SJSA1 (cell line): ENCODE results near the gene MZT2A. TPM values are rescaled to one million over a fixed set of nuclear protein-coding genes. Genes with fewer than 3 reads are reported as not detected.
"Not testable (repeated sequence)": the region's sequence is repeated elsewhere in the genome, so short reads cannot be mapped to it uniquely, and the experiment has no call there.

ENCODE experiments used
- DNase-seq, 2 experiments: peaks; one replicate each; pipeline ENCODE4 v3.0.0-alpha.2; 2015 to 2020; ENCODE audit warnings: low spot score in 2 of 2, low read depth in 1 of 2
- H3K27ac ChIP-seq: fragments of 250-450 bp; sonication (Bioruptor Pico); 2 replicates; pipeline ENCODE4 v1.5.1; 2020; ENCODE audit warnings: mild to moderate bottlenecking, moderate library complexity
- H3K27me3 ChIP-seq: fragments of 250-450 bp; sonication (Bioruptor Pico); replicated peaks from 2 replicates; pipeline ENCODE4 v1.5.1; 2020; ENCODE audit warnings: mild to moderate bottlenecking, moderate library complexity
- H3K36me3 ChIP-seq: fragments of 250-450 bp; sonication (Bioruptor Pico); 2 replicates; pipeline ENCODE4 v1.5.1; 2020; ENCODE audit warnings: mild to moderate bottlenecking
- H3K4me1 ChIP-seq: fragments of 250-450 bp; sonication (Bioruptor Pico); replicated peaks from 2 replicates; pipeline ENCODE4 v1.6.1; 2021; ENCODE audit warnings: mild to moderate bottlenecking
- H3K4me3 ChIP-seq: fragments of 250-450 bp; sonication (Bioruptor Pico); 2 replicates; pipeline ENCODE4 v1.5.1; 2020; ENCODE audit warnings: mild to moderate bottlenecking
- H3K9me3 ChIP-seq: fragments of 250-450 bp; sonication (Bioruptor Pico); replicated peaks from 2 replicates; pipeline ENCODE4 v1.5.1; 2020; ENCODE audit warnings: mild to moderate bottlenecking
- total RNA-seq: library from RNA; depleted of rRNA; stranded (reverse); fragments of >200 nt; shearing (Covaris generic); gene quantifications from 2 replicates; pipeline ENCODE4 v1.2.3, GENCODE V29; 2014; rRNA removed

MZT2A gene, protein sequence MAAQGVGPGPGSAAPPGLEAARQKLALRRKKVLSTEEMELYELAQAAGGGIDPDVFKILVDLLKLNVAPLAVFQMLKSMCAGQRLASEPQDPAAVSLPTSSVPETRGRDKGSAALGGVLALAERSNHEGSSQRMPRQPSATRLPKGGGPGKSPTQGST
- total RNA-seq = 52.5 and 148 TPM in 2 replicates

DNA sequence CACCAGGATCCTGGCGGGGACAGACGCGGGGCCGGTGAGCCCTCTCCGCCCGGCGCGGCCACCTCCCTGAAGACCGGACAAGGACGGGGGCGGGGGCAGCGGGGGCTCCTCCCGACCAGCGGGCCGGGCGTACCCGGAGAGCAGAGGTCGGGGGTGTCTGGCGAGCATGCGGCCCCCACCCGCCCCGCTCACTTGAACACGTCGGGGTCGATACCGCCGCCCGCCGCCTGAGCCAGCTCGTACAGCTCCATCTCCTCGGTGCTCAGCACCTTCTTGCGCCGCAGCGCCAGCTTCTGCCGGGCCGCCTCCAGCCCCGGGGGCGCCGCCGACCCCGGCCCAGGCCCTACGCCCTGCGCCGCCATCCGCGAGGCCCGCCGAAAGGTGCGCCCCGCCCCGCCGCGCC, at the start of gene MZT2A:
Gene MZT2A, minus strand, starts transcription at position 383 of the 403 bp plus-strand sequence. Its CDS starts 21 bp downstream, at position 362.
- not testable (repeated sequence) for H3K4me1 ChIP-seq

DNA sequence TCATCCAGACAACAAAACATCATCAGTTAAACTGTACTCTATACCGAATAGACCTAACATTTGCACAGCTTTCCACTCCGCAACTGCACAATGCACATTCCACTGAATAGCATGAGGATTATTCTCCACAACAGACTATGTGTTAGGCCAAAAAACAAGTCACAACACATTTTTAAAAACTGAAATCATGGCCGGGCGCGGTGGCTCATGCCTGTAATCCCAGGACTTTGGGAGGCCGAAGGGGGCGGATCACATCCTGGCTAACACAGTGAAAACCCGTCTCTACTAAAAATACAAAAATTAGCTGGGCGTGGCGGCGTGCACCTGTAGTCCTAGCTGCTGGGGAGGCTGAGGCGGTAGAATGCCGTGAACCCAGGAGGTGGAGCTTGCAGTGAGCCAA, 46.7 kb upstream of the MZT2A start:
- H3K4me1 ChIP-seq, DNase-seq, H3K27ac ChIP-seq, H3K4me3 ChIP-seq, H3K9me3 ChIP-seq, H3K36me3 ChIP-seq, H3K27me3 ChIP-seq: not testable (repeated sequence)

More for the DNA sequence above, at the start of gene MZT2A:
- H3K4me3 ChIP-seq = peak within 1 kb of the TSS; percentile 68
- H3K27me3 ChIP-seq, H3K9me3 ChIP-seq, H3K36me3 ChIP-seq: not testable (repeated sequence)
- peak within 1 kb of the TSS; percentile 88 for H3K27ac ChIP-seq
- DNase-seq = peak in 1 of 2 experiments; percentile 47

DNA sequence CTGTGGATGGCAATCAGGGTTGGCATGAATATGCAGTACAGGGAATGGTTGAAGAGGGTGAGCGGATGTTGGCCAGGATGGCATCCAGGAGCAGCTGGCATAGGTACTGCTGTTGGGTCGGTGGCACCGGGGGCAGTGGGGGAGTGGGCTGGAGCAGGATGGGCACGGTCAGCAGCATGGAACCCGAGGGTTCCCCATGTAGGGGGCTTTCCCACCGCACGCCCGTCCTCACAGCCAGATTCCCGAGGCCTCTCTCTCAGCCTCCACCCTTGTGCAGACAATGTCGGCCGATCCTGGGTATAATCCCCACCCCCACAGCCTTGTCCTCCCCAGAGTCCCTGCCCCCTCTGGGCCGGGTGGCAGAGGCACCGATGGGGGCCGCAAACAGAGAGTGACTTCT, 44.6 kb upstream of the MZT2A start:
- not testable (repeated sequence) for H3K27ac ChIP-seq, H3K27me3 ChIP-seq, H3K4me1 ChIP-seq, H3K4me3 ChIP-seq, H3K36me3 ChIP-seq, H3K9me3 ChIP-seq
- peak in 1 of 2 experiments; percentile 26 for DNase-seq

DNA sequence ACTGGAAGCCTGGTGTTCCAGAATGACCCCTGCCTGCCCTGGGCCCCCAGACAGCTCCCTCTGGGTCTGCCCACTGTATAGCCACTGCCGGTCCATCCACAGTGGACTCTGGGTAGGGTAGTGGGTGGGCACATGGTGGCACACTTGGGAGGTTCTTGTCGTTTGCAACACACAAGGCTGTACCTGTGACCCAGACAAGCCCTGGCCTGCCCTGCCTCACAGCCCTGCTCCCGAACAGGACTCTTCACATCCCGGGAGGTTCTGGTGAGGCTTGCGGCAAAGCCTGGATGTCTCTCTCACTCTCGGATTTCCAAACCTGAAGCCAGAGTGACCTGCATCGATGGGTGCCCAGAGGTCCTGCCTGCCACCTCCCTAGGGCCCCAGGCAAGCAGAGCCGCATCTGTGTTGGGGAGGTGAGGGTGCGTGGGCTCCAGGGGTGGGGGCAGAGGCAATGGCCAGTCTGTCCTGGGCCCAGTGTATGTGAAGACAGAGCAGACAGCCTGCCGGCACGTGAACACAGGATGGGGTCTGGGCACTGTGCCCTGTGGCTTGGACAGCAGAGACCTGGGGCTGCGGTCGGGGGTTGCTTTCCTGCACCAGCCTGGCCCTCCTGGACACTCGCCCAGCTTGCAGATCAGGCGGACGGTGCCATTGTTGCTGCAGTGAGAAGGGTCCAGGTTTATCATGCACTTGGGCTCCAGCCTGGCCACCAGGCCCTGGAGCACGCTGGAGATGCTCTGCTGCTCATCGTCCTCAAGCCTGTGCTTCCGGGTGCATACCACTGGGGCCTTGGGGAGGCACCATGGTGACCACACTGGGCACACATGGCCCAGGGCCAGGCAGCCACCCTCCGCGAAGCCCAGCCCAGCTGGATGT, 44.0 kb upstream of the MZT2A start:
- not testable (repeated sequence) for H3K36me3 ChIP-seq, DNase-seq, H3K27ac ChIP-seq, H3K4me3 ChIP-seq, H3K27me3 ChIP-seq, H3K4me1 ChIP-seq, H3K9me3 ChIP-seq

DNA sequence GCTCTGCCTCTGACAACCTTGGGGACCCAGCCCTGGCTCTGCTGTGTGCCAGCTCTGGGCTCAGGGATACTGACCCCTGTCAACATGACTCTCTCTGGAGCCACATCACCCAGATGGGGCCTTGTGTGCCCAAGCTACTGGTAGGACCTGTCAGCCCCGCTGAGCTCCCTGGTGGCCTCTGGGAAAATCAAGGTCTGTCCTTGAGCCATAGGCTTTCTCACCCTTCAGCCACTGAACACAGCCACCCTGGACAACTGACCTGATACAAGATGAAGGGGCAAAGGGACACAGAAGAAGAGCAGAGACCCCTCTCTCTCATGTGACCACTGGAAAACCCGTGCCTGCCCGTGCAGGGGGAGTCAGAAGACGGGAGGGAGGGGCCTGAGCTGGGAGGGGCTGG, 43.3 kb upstream of the MZT2A start:
- Histone ChIP-seq H3K9me3 (no peaks in the 10 kb centered on the region), H3K36me3 (no peaks in the 10 kb centered on the region), H3K4me1 (no peaks in the 10 kb centered on the region; the same call in 1 of the 2 replicates), H3K4me3 (no peak overlapping the region), H3K27ac (no peak overlapping the region), H3K27me3 (no peaks in the 10 kb centered on the region)
- peak in 1 of 2 experiments; percentile 32 for DNase-seq

DNA sequence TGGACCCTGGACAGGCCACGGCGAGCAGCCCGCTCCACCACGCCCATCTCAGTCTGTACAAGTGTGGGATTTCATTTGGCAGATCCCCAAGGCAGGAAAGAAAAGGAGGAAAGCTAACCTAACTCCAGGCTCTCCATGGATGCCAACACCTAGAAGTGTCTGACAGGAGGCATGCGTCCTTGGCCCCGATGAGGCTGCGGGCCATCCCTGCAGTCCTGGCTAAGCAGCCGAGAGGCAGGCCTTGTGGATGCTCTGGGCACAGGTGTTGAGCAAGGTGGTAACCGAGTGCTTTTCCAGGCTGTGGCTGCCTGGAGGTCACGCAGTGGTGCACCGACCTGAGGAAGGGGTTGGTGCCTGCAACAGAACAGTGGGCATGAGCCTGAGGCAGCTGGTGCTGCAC, 42.8 kb upstream of the MZT2A start:
- not testable (repeated sequence) for H3K27ac ChIP-seq, H3K27me3 ChIP-seq, DNase-seq, H3K9me3 ChIP-seq, H3K4me3 ChIP-seq, H3K36me3 ChIP-seq, H3K4me1 ChIP-seq

DNA sequence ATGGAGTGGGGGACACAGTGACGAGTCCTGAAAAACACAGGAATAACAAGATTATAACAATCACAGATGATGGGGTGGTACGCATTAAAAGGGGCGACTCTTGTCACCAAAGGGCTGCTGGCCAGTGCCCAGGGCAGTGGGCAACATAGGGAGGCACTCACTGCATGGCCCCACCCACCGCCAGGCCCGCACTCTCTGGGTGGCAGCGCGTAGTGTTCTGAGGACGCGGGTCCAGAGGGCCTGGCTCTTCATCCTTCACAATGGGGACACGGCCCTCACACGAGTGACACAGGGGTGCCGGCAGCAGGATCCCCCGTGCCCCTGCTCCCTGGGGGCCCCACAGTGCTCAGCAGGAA, 42.1 kb upstream of the MZT2A start:
- H3K36me3 ChIP-seq, H3K4me3 ChIP-seq, H3K27ac ChIP-seq, H3K9me3 ChIP-seq, DNase-seq, H3K27me3 ChIP-seq, H3K4me1 ChIP-seq: not testable (repeated sequence)

DNA sequence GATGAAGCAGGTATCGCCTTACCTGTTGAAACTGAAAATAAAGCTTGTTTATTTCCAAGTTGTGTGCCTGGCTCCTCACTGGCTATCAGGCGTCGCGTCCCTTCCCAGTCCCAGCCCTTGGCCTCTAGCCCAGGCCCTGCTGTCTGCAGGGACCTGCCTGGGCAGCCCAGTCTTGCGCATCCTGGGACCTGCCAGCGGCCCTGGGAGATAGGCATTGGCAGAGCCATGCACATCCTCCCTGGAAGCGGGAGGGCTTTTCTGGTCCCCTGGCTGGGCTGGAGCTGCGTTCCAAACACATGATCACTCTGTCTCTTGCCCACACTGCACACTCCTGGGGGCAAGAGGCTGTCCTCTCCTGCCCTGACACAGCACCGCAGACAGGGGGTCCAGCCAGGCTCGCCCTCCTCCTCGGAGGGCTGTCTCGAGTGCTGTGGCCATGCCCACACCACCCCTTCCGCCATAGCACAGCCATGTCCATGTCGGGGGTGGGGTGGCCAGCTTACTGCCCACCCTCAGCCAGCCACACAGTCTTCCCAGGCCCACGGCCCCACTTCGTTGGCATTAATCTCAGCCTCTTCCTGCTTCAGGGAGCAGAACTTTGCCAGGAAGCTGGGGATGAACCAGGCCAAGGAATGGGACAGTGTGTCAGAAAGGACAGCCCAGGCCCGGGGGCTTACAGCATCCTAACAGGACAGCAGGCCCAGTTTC, 41.6 kb upstream of the MZT2A start:
- not testable (repeated sequence) for H3K27ac ChIP-seq, H3K4me3 ChIP-seq

DNA sequence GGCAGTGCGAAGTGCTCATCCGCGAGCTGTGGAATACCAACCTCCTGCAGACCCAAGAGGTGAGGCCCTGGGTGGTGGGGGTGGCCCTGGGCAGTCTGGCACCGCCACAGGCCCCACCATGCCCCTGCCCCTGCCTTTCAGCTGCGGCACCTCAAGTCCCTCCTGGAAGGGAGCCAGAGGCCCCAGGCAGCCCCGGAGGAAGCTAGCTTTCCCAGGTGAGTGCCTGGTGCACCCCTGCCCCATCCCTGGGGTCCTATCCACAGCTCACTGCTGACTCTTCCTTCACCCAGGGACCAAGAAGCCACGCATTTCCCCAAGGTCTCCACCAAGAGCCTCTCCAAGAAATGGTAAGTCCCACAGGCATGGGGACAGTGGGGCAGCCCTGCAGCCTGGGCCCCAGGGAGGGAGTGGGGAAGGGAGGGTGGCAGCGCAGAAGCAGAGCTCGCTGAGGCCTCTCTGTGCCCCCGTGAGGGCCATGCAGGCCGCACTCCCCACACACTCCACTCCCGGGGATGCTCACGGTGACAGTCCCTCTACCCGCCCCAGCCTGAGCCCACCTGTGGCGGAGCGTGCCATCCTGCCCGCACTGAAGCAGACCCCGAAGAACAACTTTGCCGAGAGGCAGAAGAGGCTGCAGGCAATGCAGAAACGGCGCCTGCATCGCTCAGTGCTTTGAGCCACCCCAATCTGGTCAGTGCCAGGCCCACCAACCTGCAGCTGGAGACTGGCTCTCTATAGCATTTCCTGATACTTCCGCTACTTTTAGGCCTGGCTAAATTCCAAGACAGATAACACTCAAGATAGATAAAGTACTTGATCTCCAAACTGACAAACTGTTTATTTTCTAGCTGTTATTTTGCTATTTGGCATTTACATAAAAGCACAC, 40.8 kb upstream of the MZT2A start:
- not testable (repeated sequence) for H3K36me3 ChIP-seq, H3K4me1 ChIP-seq, H3K9me3 ChIP-seq, H3K27me3 ChIP-seq, DNase-seq, H3K4me3 ChIP-seq, H3K27ac ChIP-seq

More for the DNA sequence above, 41.6 kb upstream of the MZT2A start:
- not testable (repeated sequence) for H3K4me1 ChIP-seq, H3K9me3 ChIP-seq, H3K36me3 ChIP-seq, H3K27me3 ChIP-seq
- DNase-seq = peak in 1 of 2 experiments; percentile 36

DNA sequence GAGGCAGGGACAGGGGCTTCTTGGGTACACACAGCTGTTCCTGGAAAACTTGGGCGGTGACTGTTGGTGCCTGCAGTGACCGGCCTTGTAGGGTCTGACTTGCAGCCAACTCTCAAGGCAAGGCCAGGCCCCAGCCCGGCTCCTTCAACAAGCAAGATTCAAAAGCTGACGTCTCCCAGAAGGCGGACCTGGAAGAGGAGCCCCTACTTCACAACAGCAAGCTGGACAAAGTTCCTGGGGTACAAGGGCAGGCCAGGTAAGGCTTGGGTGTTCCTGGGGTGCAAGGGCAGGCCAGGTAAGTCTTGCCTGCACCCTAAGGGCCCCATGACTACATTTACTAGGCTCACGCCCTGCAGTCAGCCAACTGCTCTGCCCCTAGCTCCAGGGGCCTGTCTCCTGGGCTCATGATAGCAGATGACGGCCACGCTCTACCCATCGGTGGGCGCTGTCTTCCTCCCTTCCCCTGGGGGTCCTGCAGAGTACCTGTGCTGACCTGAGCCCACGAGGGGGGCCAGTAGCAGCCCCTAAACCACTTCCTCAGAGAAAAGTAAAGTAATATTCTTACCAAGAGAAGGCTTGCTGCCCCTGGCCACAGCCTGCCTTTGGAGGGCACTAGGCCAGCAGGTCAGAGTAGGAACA, 39.5 kb upstream of the MZT2A start:
- not testable (repeated sequence) for H3K27ac ChIP-seq, H3K9me3 ChIP-seq, H3K27me3 ChIP-seq, H3K4me3 ChIP-seq, H3K36me3 ChIP-seq, DNase-seq, H3K4me1 ChIP-seq

DNA sequence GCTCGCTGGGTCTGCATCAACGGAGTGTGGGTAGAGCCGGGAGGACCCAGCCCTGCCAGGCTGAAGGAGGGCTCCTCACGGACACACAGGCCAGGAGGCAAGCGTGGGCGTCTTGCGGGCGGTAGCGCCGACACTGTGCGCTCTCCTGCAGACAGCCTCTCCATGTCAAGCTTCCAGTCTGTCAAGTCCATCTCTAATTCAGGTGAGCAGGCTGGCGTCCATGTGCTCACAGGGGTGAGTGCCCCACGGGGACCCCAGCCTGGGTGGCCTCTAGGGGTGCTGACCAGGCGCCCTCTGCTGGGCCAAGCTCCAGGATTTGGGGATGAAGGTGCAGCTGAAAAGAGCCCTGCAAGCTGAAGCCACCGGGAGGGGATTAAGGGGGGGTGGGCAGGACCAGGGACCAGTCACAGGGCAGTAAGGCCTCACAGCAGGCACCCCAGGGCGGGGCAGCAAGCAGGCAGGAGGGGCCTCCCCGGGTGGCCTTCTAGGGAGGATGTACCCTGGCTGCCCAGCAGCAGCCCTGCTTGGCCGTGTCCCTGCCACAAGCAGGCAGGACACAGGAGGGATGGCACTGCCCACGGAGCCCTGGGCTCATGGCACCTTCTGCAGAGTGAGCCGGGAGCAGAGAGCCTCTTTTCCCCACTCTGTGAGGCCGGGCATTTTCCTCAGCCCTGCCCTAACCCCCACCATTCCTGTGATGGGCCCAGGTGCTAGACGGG, 38.6 kb upstream of the MZT2A start:
- DNase-seq = peak in 1 of 2 experiments; percentile 39
- not testable (repeated sequence) for H3K9me3 ChIP-seq, H3K4me3 ChIP-seq, H3K36me3 ChIP-seq, H3K27ac ChIP-seq, H3K4me1 ChIP-seq, H3K27me3 ChIP-seq

DNA sequence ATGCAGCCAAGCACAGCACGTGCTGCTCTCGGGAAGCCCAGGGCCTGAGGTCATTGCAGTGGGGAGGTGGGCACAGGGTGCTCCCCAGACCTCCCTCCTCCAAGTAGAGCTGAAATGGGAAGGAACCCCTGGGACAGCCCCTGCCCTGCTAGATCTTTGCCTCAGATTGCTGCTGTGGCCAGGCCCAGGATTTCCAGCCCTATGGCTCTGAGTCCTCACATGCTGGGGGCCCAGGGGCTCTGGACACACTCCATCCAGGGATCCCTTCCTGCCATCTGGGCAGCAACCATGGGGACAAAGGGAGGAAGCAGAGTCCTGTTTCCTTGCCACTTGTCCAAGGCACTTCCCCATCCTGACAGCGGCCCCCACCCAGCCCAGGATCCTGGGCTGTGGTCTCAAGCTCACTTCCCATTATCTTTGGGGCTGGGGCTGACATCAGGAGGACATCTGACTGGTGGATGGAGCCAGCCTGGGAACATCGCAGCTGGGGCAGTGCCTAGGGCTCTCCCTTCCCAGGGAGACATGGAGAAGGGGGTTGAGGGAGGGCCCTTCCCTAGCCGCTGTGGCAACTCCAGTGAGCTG, 37.8 kb upstream of the MZT2A start:
- not testable (repeated sequence) for H3K36me3 ChIP-seq

More for the DNA sequence above, 37.8 kb upstream of the MZT2A start:
- not testable (repeated sequence) for H3K4me3 ChIP-seq, H3K9me3 ChIP-seq, H3K27ac ChIP-seq, H3K4me1 ChIP-seq, H3K27me3 ChIP-seq
- DNase-seq = peak in 1 of 2 experiments; percentile 9
